SK-N-SH treated with all-trans-retinoic acid at 6 μM for 48 hours (cell line): ENCODE results near the gene NXNL1.

Source experiments
- ARNTL ChIP-seq: fragments of 450-650 bp; formaldehyde crosslinking; IDR thresholded peaks from 2 replicates; pipeline ENCODE4 v1.5.0; 2020; ENCODE audit warnings: low read depth, mild to moderate bottlenecking, moderate library complexity, borderline replicate concordance
- CREB5 ChIP-seq: fragments of 250-450 bp; sonication (Bioruptor Pico); IDR thresholded peaks from 2 replicates; pipeline ENCODE4 v1.5.1; 2020; ENCODE audit warnings: low read depth, mild to moderate bottlenecking, moderate library complexity
- CSRNP3 ChIP-seq: fragments of 250-450 bp; sonication (Bioruptor Pico); IDR thresholded peaks from 2 replicates; pipeline ENCODE4 v1.5.1; 2021; ENCODE audit warnings: mild to moderate bottlenecking, moderate library complexity
- ESRRG ChIP-seq: fragments of 250-450 bp; sonication (Bioruptor Pico); IDR thresholded peaks from 2 replicates; pipeline ENCODE4 v1.6.1; 2021; ENCODE audit warnings: mild to moderate bottlenecking
- ISL1 ChIP-seq: fragments of 250-450 bp; sonication (Bioruptor Pico); IDR thresholded peaks from 2 replicates; pipeline ENCODE4 v2.1.2; 2022; ENCODE audit warnings: mild to moderate bottlenecking, moderate library complexity
- PATZ1 ChIP-seq: fragments of 250-450 bp; sonication (Bioruptor Pico); IDR thresholded peaks from 2 replicates; pipeline ENCODE4 v1.8.0; 2020; ENCODE audit warnings: mild to moderate bottlenecking, moderate library complexity, borderline replicate concordance
- PPARA ChIP-seq: fragments of 250-450 bp; sonication (Bioruptor Pico); IDR thresholded peaks from 2 replicates; pipeline ENCODE4 v1.5.0; 2020; ENCODE audit warnings: mild to moderate bottlenecking, borderline replicate concordance
- RARB ChIP-seq: fragments of 250-450 bp; sonication (Bioruptor Pico); IDR thresholded peaks from 2 replicates; pipeline ENCODE4 v1.8.0; 2021; ENCODE audit warnings: mild to moderate bottlenecking, moderate library complexity
- SNAI2 ChIP-seq: fragments of 250-450 bp; sonication (Bioruptor Pico); IDR thresholded peaks from 2 replicates; pipeline ENCODE4 v1.5.0; 2020; ENCODE audit warnings: mild to moderate bottlenecking, moderate library complexity
- TCF4 ChIP-seq: fragments of 250-450 bp; sonication (Bioruptor Pico); IDR thresholded peaks from 2 replicates; pipeline ENCODE4 v1.8.0; 2021; ENCODE audit warnings: mild to moderate bottlenecking, moderate library complexity, borderline replicate concordance
- TSHZ2 ChIP-seq: fragments of 250-450 bp; sonication (Bioruptor Pico); IDR thresholded peaks from 2 replicates; pipeline ENCODE4 v1.5.0; 2020; ENCODE audit warnings: mild to moderate bottlenecking, moderate library complexity
- ZFP30 ChIP-seq: fragments of 450-650 bp; formaldehyde crosslinking; IDR thresholded peaks from 2 replicates; pipeline ENCODE4 v1.5.0; 2022; ENCODE audit warnings: mild to moderate bottlenecking, moderate library complexity
- ZNF70 ChIP-seq: fragments of 450-650 bp; formaldehyde crosslinking; IDR thresholded peaks from 2 replicates; pipeline ENCODE4 v1.5.0; 2020; ENCODE audit warnings: mild to moderate bottlenecking, moderate library complexity
- ZNF8 ChIP-seq: fragments of 450-650 bp; formaldehyde crosslinking; IDR thresholded peaks from 2 replicates; pipeline ENCODE4 v1.5.0; 2020; ENCODE audit warnings: mild to moderate bottlenecking, moderate library complexity

GRCh38 chr19:17421942-17422341 is 38.8 kb downstream of the NXNL1 start:
- no peak for TF ChIP-seq ISL1 (CRISPR knock-in tag)
- no peak for TF ChIP-seq PATZ1 (CRISPR knock-in tag)
- no peak for TF ChIP-seq TCF4
- TF ChIP-seq CREB5: no peak
- TF ChIP-seq RARB (CRISPR knock-in tag): no peak
- no peak for TF ChIP-seq CSRNP3
- no peak for TF ChIP-seq ARNTL (CRISPR knock-in tag)
- no peak for TF ChIP-seq PPARA (CRISPR knock-in tag)
- TF ChIP-seq TSHZ2 (CRISPR knock-in tag): no peak
- TF ChIP-seq SNAI2 (CRISPR knock-in tag): no peak
- TF ChIP-seq ZNF70: peak; percentile 95
- TF ChIP-seq ESRRG (CRISPR knock-in tag): no peak
- TF ChIP-seq ZNF8 (CRISPR knock-in tag): no peak
- no peak for TF ChIP-seq ZFP30
